ENCODE results near the gene WASHC3.
A peak's percentile ranks its signal among the peaks of the same experiment; 100 is the strongest.
"Not testable (repeated sequence)": the region's sequence is repeated elsewhere in the genome, so short reads cannot be mapped to it uniquely, and the experiment has no call there.

The WASHC3 gene

DNA sequence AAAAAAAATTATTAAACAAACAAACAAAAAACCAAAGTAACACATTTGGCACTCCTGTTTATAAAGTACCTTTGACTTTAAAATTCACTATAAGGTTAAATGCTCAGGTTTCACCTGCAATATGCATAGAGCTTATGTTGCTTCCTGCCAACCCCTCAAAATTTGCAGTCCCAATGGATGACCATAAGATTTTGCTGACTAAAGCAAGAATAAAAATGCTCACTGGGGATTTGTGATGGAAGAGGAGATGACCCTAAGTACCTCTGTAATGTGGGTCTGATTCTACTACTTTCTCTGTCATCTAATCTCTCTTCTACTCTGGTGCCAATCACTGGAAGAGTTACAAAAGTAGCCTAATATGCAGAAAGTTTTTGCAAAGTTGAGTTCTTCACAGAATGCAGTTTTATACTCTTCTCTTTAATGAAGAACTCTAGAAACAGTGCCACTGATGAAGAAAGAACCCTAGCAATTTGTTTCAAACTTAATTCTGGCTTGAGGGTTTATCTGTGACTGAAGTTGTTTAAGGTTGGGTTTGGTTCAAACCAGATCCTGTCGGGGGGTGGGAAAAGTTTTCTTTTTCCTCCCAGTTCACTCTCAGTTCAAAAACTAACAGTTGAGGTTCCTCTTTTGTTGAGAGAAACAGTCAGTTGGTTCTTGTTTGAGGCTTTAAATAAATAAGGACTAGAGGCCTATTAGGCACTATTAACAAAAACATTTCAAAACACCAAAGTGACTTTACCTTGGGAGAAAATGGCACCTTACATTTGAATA lies 10.9 kb downstream of the WASHC3 start:
- no peak for DNase-seq (ENCODE audit: low read depth)

DNA sequence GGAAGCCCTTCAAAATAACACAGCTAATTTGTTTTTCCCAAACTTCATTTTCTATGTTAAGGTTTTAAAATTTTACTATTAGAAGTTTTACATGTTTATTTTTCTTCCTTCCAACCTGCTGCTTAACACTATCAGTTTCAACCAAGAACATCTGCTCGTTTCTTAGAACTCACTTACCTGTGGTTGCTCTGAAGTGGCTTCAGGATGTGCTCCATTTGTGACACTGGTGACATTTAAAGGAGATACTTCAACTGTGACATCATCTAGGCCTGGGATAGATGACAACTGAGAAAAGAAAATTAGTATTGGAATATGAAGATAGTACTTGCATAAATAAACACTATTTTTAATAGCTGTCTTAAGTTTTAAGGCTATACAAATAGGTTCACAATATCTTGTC lies 17.9 kb downstream of the WASHC3 start:
- no peak for DNase-seq (ENCODE audit: low read depth)

- DNase-seq (ENCODE audit: low read depth) = no peak
Observed at GRCh38 chr12:102033991-102034745, 27.6 kb downstream of the WASHC3 start.

- no peak for DNase-seq (ENCODE audit: low read depth)
Observed at GRCh38 chr12:102031852-102032251, 29.9 kb downstream of the WASHC3 start.

GRCh38 chr12:102029141-102029540 lies 32.6 kb downstream of the WASHC3 start:
- no peak for DNase-seq (ENCODE audit: low read depth)

DNA sequence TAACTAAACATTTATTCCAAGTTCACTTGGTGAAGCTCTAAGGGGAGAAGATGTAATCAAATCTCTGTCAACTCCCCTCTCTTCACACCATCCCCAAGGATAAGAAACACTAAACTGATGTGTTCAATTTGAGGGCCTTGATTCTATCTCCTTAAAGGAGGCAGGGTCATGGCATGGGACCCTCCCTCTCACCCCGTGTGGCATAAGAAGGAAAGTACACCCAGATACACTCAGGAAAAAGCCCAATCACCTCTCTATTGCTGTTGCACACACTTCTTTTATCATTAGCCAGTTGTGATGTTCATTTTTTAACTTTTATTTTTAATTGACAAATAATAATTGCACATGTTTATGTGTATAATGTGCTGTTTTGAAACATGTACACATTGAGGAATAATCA lies 35.1 kb downstream of the WASHC3 start:
- no peak for DNase-seq (ENCODE audit: low read depth)

DNA sequence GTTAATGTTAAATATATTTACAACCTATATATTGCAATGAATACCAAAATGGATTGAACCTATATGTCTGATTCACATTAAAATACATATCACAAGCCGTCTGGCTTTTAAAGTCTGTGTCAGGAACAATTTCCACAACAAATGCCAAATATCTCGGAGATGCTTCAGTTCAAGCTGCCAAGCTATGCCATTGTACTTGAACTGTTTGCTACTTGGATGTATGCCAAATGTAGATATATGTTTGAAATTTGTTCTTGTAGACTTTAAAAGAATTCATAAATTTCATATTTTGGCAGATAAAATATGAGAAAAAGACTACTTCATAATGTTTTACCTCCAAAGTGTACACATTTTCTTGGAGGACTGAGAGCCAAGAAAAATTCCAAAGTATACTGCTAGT lies 37.0 kb downstream of the WASHC3 start:
- DNase-seq (ENCODE audit: low read depth) = peak; percentile 2

GRCh38 chr12:102023343-102023930 lies 38.4 kb downstream of the WASHC3 start:
- peak; percentile 89 for DNase-seq (ENCODE audit: low read depth)

GRCh38 chr12:102022286-102022685 lies 39.5 kb downstream of the WASHC3 start:
- no peak for DNase-seq (ENCODE audit: low read depth)

DNA sequence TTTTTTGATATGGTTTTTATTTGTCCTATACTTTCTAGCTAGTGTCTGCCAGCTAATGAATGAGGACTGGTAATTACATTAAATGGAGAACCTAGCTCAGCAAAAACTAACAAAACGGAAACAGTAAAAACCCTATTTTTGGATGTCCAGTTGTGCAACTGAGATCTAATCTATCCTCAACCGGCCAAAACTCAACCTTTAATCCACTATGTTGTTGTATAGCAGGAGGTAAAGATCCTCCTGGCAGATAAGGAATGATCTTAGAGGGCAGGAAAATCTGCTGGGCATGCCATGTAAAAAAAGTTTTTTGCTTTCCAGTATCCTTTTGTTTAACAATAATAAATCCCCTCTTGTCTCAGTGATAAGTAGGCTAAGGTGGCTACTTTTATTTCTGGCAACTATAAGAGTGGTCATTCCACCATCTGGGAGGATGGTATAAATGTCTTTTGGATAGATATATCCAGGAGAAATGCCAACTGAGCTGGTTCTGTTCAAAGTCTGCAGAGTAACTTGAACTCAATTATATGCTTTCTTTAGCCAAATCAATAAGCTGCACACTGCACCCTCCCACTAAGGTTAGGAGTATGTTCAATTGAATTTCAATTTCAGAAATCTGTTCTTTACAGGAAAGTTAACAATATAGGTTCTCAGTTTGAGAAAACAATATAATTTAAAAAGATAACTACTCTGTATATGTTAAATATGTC lies 40.1 kb downstream of the WASHC3 start:
- DNase-seq (ENCODE audit: low read depth) = no peak

- not testable (repeated sequence) for DNase-seq (ENCODE audit: low read depth)
Observed at GRCh38 chr12:102018607-102019006, 43.2 kb downstream of the WASHC3 start.

GRCh38 chr12:102016472-102016871 lies 45.3 kb downstream of the WASHC3 start:
- no peak for DNase-seq (ENCODE audit: low read depth)

- no peak for DNase-seq (ENCODE audit: low read depth)
Observed at GRCh38 chr12:102010265-102010994, 51.4 kb downstream of the WASHC3 start.

GRCh38 chr12:102009796-102010195 lies 52.0 kb downstream of the WASHC3 start:
- no peak for DNase-seq (ENCODE audit: low read depth)

- DNase-seq (ENCODE audit: low read depth) = no peak
Observed at GRCh38 chr12:102008615-102009126, 53.1 kb downstream of the WASHC3 start.

GRCh38 chr12:102005256-102005655 lies 56.5 kb downstream of the WASHC3 start:
- no peak for DNase-seq (ENCODE audit: low read depth)

DNA sequence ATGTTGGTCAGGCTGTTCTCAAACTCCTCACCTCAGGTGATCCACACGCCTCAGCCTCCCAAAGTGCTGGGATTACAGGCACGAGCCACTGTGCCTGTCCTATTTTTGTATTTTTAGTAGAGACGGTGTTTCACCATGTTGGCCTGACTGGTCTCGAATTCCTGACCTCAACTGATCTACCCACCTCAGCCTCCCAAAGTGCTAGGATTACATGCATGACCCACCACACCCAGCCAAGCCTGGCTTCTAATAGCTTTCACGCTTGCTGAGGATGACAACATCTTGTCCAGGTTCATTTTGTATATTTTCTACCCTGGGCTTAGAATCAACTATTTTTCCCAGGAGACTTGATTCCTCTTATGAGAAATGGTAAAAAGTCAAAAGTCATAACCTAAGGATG lies 64.7 kb downstream of the WASHC3 start:
- DNase-seq (ENCODE audit: low read depth) = no peak

- DNase-seq (ENCODE audit: low read depth) = no peak
Observed at GRCh38 chr12:101995684-101996083, 66.1 kb downstream of the WASHC3 start.

- DNase-seq (ENCODE audit: low read depth) = peak; percentile 46
Observed at GRCh38 chr12:101992091-101992490, 69.7 kb downstream of the WASHC3 start.

DNA sequence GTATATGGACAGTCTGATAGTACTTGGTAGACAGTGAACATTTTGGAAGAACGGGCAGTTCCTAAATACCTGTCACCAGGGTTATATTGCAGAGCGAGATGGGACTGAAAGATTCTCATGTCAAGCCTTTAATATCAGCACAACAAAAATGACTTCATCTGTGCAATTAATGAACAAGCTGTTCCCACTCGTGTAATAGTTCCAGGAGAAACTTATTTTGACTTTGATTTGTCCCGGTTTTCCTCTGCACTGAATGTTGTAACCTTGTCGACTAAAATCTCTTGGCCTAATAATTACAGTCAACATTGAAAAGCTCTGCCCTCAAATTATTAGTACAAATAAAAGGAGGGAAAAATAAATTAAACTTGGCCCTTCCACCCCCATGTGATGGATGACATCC lies 79.5 kb downstream of the WASHC3 start:
- no peak for DNase-seq (ENCODE audit: low read depth)

DNA sequence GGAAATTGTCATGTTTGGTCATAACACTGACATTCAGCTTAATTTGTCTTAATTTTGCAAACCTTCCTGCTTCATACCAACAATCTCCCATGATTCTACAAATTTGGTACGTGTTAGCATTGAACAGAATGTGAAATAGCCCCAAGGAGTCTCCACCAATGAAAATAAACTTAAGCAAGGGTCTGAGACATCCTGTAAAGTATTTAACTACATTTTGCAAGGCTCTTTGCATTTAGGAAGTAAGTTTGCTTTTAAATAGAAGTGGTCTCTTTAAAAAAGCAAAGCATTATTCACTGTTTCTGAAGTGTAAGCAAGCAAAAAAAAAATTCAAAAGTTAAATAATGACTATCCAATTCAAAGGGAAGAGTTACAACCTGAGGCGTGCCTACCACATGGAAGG lies 79.9 kb downstream of the WASHC3 start:
- no peak for DNase-seq (ENCODE audit: low read depth)

GRCh38 chr12:101968770-101969169 lies 93.0 kb downstream of the WASHC3 start:
- no peak for DNase-seq (ENCODE audit: low read depth)

Measured in fibroblast of gingiva (primary cell).